ENCODE data around the gene TNIK.

The TNIK gene

GRCh38 chr3:171249245-171249644 lies 211.0 kb downstream of the TNIK start:
- Histone ChIP-seq H2AK5ac (ENCODE audit: low read length, severe bottlenecking) (no peak overlapping the region), H3K27me3 (ENCODE audit: control insufficient read depth in 1 of 2, insufficient read depth in 1 of 2, low read length in 2 of 2) (no peaks in the 10 kb centered on the region), H3K4me1 (ENCODE audit: control insufficient read depth, insufficient read depth, low read depth, low read length) (no peaks in the 10 kb centered on the region), H3K36me3 (ENCODE audit: control insufficient read depth in 1 of 2, insufficient read depth in 2 of 2, low read depth in 1 of 2, low read length in 2 of 2) (no peaks in the 10 kb centered on the region), H3K4me2 (ENCODE audit: low read length, poor library complexity, severe bottlenecking) (no peak overlapping the region), H3K27ac (ENCODE audit: low read length, poor library complexity, severe bottlenecking) (no peak overlapping the region), H3K4me3 (ENCODE audit: insufficient read depth in 1 of 2, low read depth in 1 of 2, low read length in 2 of 2) (no peak overlapping the region), H4K8ac (ENCODE audit: low read length) (no peak overlapping the region), H3K18ac (ENCODE audit: low read depth in 1 of 2, low read length in 2 of 2) (no peak overlapping the region), H3K14ac (ENCODE audit: low read length in 2 of 2) (no peak overlapping the region), H3K9ac (ENCODE audit: low read length) (no peak overlapping the region), H4K91ac (ENCODE audit: low read length) (no peak overlapping the region), H2BK15ac (ENCODE audit: low read depth, poor library complexity, severe bottlenecking) (no peak overlapping the region), H3K9me3 (ENCODE audit: control insufficient read depth, low read length) (no peaks in the 10 kb centered on the region), H3K79me1 (replicated peaks; ENCODE audit: low read length, poor library complexity, severe bottlenecking) (peaks cover 25% of the 10 kb centered on the region), H3K4ac (ENCODE audit: low read depth in 1 of 2, low read length in 2 of 2) (no peak overlapping the region), H2BK120ac (ENCODE audit: low read depth, low read length) (no peak overlapping the region), H2AFZ (ENCODE audit: low read depth, low read length) (no peak overlapping the region), H2BK12ac (ENCODE audit: low read length in 2 of 2) (no peak overlapping the region), H3K23ac (ENCODE audit: low read length in 2 of 2) (no peak overlapping the region), H2BK5ac (ENCODE audit: low read depth, low read length, poor library complexity, severe bottlenecking) (no peak overlapping the region)
- no peak for DNase-seq

- no peak for DNase-seq
- Histone ChIP-seq H3K27me3 (ENCODE audit: control insufficient read depth in 1 of 2, insufficient read depth in 1 of 2, low read length in 2 of 2) (no peaks in the 10 kb centered on the region), H4K91ac (ENCODE audit: low read length) (no peak overlapping the region), H3K14ac (ENCODE audit: low read length in 2 of 2) (no peak overlapping the region), H2BK5ac (ENCODE audit: low read depth, low read length, poor library complexity, severe bottlenecking) (no peak overlapping the region), H2BK15ac (ENCODE audit: low read depth, poor library complexity, severe bottlenecking) (no peak overlapping the region), H3K4me2 (ENCODE audit: low read length, poor library complexity, severe bottlenecking) (no peak overlapping the region), H3K79me1 (replicated peaks; ENCODE audit: low read length, poor library complexity, severe bottlenecking) (peaks cover 25% of the 10 kb centered on the region), H2BK12ac (ENCODE audit: low read length in 2 of 2) (no peak overlapping the region), H3K4me1 (ENCODE audit: control insufficient read depth, insufficient read depth, low read depth, low read length) (no peaks in the 10 kb centered on the region), H3K36me3 (ENCODE audit: control insufficient read depth in 1 of 2, insufficient read depth in 2 of 2, low read depth in 1 of 2, low read length in 2 of 2) (no peaks in the 10 kb centered on the region), H2AFZ (ENCODE audit: low read depth, low read length) (no peak overlapping the region), H3K23ac (ENCODE audit: low read length in 2 of 2) (no peak overlapping the region), H3K4me3 (ENCODE audit: insufficient read depth in 1 of 2, low read depth in 1 of 2, low read length in 2 of 2) (no peak overlapping the region), H3K18ac (ENCODE audit: low read depth in 1 of 2, low read length in 2 of 2) (no peak overlapping the region), H2BK120ac (ENCODE audit: low read depth, low read length) (no peak overlapping the region), H3K27ac (ENCODE audit: low read length, poor library complexity, severe bottlenecking) (no peak overlapping the region), H3K9me3 (ENCODE audit: control insufficient read depth, low read length) (no peaks in the 10 kb centered on the region), H3K4ac (ENCODE audit: low read depth in 1 of 2, low read length in 2 of 2) (no peak overlapping the region), H2AK5ac (ENCODE audit: low read length, severe bottlenecking) (no peak overlapping the region), H3K9ac (ENCODE audit: low read length) (no peak overlapping the region), H4K8ac (ENCODE audit: low read length) (no peak overlapping the region)
- WGBS, result 96% methylated on average over 4 of the region's 4 CpGs
Observed at GRCh38 chr3:171248426-171249111, 211.6 kb downstream of the TNIK start.

DNA sequence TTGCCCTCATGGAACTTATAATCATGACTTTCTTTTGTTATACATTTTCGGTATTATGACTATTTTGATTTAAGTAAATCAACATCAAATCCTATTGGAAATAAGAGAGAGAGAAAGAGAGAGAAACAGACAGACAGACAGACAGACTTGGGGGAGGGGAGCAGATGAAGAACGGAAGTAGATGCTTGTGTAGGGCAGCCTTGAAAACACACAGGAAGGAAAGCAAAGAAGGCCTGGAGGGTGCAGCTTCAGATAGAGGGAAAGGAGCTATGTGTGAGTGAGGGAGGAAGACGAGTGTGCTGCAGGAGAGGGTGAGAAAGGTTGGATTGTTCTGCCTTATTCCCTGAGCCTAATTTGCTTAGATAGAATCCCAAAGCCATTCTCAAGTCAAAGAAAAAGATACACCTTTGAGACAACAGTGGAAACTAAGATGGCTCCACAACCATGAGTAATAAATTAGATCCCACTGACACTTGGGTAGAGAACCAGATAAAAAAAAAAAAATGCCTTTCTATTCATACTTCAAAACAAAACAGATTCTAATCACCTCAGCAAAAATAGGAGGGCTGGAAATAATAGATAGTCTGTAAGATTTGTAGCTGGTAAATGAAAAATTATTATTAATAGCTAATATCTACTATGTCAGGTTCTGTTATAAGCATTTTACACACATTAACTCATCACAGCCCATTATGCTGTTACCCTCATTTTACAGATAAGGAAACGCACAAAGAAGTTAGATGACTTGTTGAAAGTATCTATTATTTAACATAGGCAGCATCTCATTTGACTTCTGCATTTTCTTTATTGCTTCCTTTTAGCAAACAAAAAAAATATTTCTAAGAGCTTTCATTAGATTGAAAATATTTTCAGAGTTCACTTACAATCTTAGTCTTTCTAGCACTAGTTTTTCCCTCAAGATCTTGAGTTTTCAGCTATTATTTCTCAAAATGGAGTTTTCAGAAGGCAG lies 214.1 kb downstream of the TNIK start:
- no peak overlapping the region for H3K4me2 ChIP-seq (ENCODE audit: low read length, poor library complexity, severe bottlenecking)
- H3K9me3 ChIP-seq (ENCODE audit: control insufficient read depth, low read length), result no peaks in the 10 kb centered on the region
- no peak overlapping the region for H2BK15ac ChIP-seq (ENCODE audit: low read depth, poor library complexity, severe bottlenecking)
- no peak overlapping the region for H2AK5ac ChIP-seq (ENCODE audit: low read length, severe bottlenecking)
- no peak for DNase-seq
- no peak overlapping the region for H2AFZ ChIP-seq (ENCODE audit: low read depth, low read length)
- no peak overlapping the region for H3K18ac ChIP-seq (ENCODE audit: low read depth in 1 of 2, low read length in 2 of 2)
- H4K8ac ChIP-seq (ENCODE audit: low read length), result no peak overlapping the region
- no peak overlapping the region for H3K4me3 ChIP-seq (ENCODE audit: insufficient read depth in 1 of 2, low read depth in 1 of 2, low read length in 2 of 2)
- no peak overlapping the region for H2BK5ac ChIP-seq (ENCODE audit: low read depth, low read length, poor library complexity, severe bottlenecking)
- H3K9ac ChIP-seq (ENCODE audit: low read length), result no peak overlapping the region
- peaks cover 22% of the 10 kb centered on the region for H3K79me1 ChIP-seq (replicated peaks; ENCODE audit: low read length, poor library complexity, severe bottlenecking)
- H2BK12ac ChIP-seq (ENCODE audit: low read length in 2 of 2), result peak overlapping the region in 1 of 2 experiments; percentile 52
- H3K4me1 ChIP-seq (ENCODE audit: control insufficient read depth, insufficient read depth, low read depth, low read length), result no peaks in the 10 kb centered on the region
- no peak overlapping the region for H4K91ac ChIP-seq (ENCODE audit: low read length)
- no peak overlapping the region for H3K4ac ChIP-seq (ENCODE audit: low read depth in 1 of 2, low read length in 2 of 2)
- H3K27me3 ChIP-seq (ENCODE audit: control insufficient read depth in 1 of 2, insufficient read depth in 1 of 2, low read length in 2 of 2), result no peaks in the 10 kb centered on the region
- 83% methylated on average over 2 of the region's 4 CpGs for WGBS
- no peak overlapping the region for H3K23ac ChIP-seq (ENCODE audit: low read length in 2 of 2)
- H3K36me3 ChIP-seq (ENCODE audit: control insufficient read depth in 1 of 2, insufficient read depth in 2 of 2, low read depth in 1 of 2, low read length in 2 of 2), result no peaks in the 10 kb centered on the region
- no peak overlapping the region for H3K27ac ChIP-seq (ENCODE audit: low read length, poor library complexity, severe bottlenecking)
- no peak overlapping the region for H2BK120ac ChIP-seq (ENCODE audit: low read depth, low read length)
- no peak overlapping the region for H3K14ac ChIP-seq (ENCODE audit: low read length in 2 of 2)

- Histone ChIP-seq H2BK12ac (ENCODE audit: low read length in 2 of 2) (no peak overlapping the region), H3K27me3 (ENCODE audit: control insufficient read depth in 1 of 2, insufficient read depth in 1 of 2, low read length in 2 of 2) (no peaks in the 10 kb centered on the region), H3K9me3 (ENCODE audit: control insufficient read depth, low read length) (no peaks in the 10 kb centered on the region), H3K4ac (ENCODE audit: low read depth in 1 of 2, low read length in 2 of 2) (no peak overlapping the region), H3K14ac (ENCODE audit: low read length in 2 of 2) (no peak overlapping the region), H4K91ac (ENCODE audit: low read length) (no peak overlapping the region), H2BK5ac (ENCODE audit: low read depth, low read length, poor library complexity, severe bottlenecking) (no peak overlapping the region), H3K4me2 (ENCODE audit: low read length, poor library complexity, severe bottlenecking) (no peak overlapping the region), H2BK15ac (ENCODE audit: low read depth, poor library complexity, severe bottlenecking) (no peak overlapping the region), H2AFZ (ENCODE audit: low read depth, low read length) (no peak overlapping the region), H2BK120ac (ENCODE audit: low read depth, low read length) (no peak overlapping the region), H3K27ac (ENCODE audit: low read length, poor library complexity, severe bottlenecking) (no peak overlapping the region), H3K23ac (ENCODE audit: low read length in 2 of 2) (no peak overlapping the region), H4K8ac (ENCODE audit: low read length) (no peak overlapping the region), H3K18ac (ENCODE audit: low read depth in 1 of 2, low read length in 2 of 2) (no peak overlapping the region), H2AK5ac (ENCODE audit: low read length, severe bottlenecking) (no peak overlapping the region), H3K4me1 (ENCODE audit: control insufficient read depth, insufficient read depth, low read depth, low read length) (no peaks in the 10 kb centered on the region), H3K9ac (ENCODE audit: low read length) (no peak overlapping the region), H3K4me3 (ENCODE audit: insufficient read depth in 1 of 2, low read depth in 1 of 2, low read length in 2 of 2) (no peak overlapping the region), H3K79me1 (replicated peaks; ENCODE audit: low read length, poor library complexity, severe bottlenecking) (peaks cover 14% of the 10 kb centered on the region), H3K36me3 (ENCODE audit: control insufficient read depth in 1 of 2, insufficient read depth in 2 of 2, low read depth in 1 of 2, low read length in 2 of 2) (no peaks in the 10 kb centered on the region)
- WGBS, result 92% methylated on average over 2 of the region's 2 CpGs
- DNase-seq, result no peak
Observed at GRCh38 chr3:171242951-171243350, 217.3 kb downstream of the TNIK start.
